H1 (cell line): ENCODE measurements around the gene UBE4A. TPM values are rescaled to one million over a fixed set of nuclear protein-coding genes. Genes with fewer than 3 reads are reported as not detected.

Experiments used
- CTCF ChIA-PET: fragments of 300-600 bp; sonication (Branson Sonifier 250); formaldehyde crosslinking; loops from one replicate; lab custom pipeline; 2021; ENCODE audit not compliant: partially characterized antibody; lab: Charles Lee
- POLR2A ChIA-PET: fragments of 300-600 bp; sonication (Branson Sonifier 250); formaldehyde crosslinking; loops from one replicate; lab custom pipeline; 2021; ENCODE audit warnings: inconsistent platforms; ENCODE audit not compliant: partially characterized antibody; lab: Charles Lee
- DNase-seq, 2 experiments: peaks; one replicate each; pipeline versions ENCODE4 v3.0.0 to v3.0.0-alpha.2; 2010 to 2022; ENCODE audit warnings: low spot score in 2 of 2, low read depth in 1 of 2, mixed read lengths in 1 of 2
- FAIRE-seq: peaks from 2 replicates; lab custom pipeline; 2011; peaks lifted over from hg19 to GRCh38; lab: Jason Lieb, UNC
- H2AFZ ChIP-seq: 2 replicates; pipeline ENCODE4 v1.8.1; 2012; ENCODE audit warnings: low read length, inconsistent platforms
- H2AK5ac ChIP-seq: 2 replicates; pipeline ENCODE4 v1.6.1; 2013; ENCODE audit warnings: low read depth, low read length
- H2BK120ac ChIP-seq: replicated peaks from 2 replicates; pipeline ENCODE3; 2013; ENCODE audit warnings: low read depth, low read length, inconsistent platforms
- H2BK12ac ChIP-seq: 2 replicates; pipeline ENCODE4 v1.6.1; 2013; ENCODE audit warnings: low read depth, low read length
- H2BK15ac ChIP-seq: 2 replicates; pipeline ENCODE4 v1.6.1; 2013; ENCODE audit warnings: low read length
- H2BK20ac ChIP-seq: 2 replicates; pipeline ENCODE4 v1.6.1; 2013; ENCODE audit warnings: low read length
- H2BK5ac ChIP-seq: 2 replicates; pipeline ENCODE4 v1.6.1; 2013; ENCODE audit warnings: low read depth, low read length
- H3K14ac ChIP-seq: 2 replicates; pipeline ENCODE4 v1.6.1; 2013; ENCODE audit warnings: inconsistent platforms; ENCODE audit not compliant: insufficient read length
- H3K18ac ChIP-seq: 2 replicates; pipeline ENCODE4 v1.6.1; 2013; ENCODE audit warnings: low read length; ENCODE audit errors: extremely low read depth
- H3K23ac ChIP-seq: 2 replicates; pipeline ENCODE4 v1.6.1; 2013; ENCODE audit warnings: inconsistent platforms; ENCODE audit not compliant: insufficient read length
- H3K23me2 ChIP-seq: 2 replicates; pipeline ENCODE4 v1.6.1; 2013; ENCODE audit warnings: low read depth, low read length
- H3K27ac ChIP-seq: 2 replicates; pipeline ENCODE4 v1.6.1; 2011; ENCODE audit warnings: low read depth, low read length, inconsistent platforms
- H3K27me3 ChIP-seq, 4 experiments: replicated peaks in 1 of 4; 1 replicate in 1 of 4; 2 replicates in 3 of 4; pipeline versions ENCODE4 v1.6.1 to v1.8.1; 2011 to 2013; ENCODE audit warnings: low read length in 3 of 4, mild to moderate bottlenecking in 3 of 4, inconsistent platforms in 2 of 4, mixed read lengths in 2 of 4, moderate library complexity in 1 of 4; ENCODE audit not compliant: control insufficient read depth in 3 of 4, insufficient read depth in 3 of 4; ENCODE audit errors: extremely low read depth in 1 of 4
- H3K36me3 ChIP-seq, 4 experiments: 2 replicates each; pipeline versions ENCODE4 v1.6.1 to v1.8.1; 2011 to 2013; ENCODE audit warnings: mild to moderate bottlenecking in 4 of 4, low read length in 3 of 4, moderate library complexity in 2 of 4, control low read depth in 1 of 4, inconsistent platforms in 1 of 4; ENCODE audit not compliant: insufficient read depth in 4 of 4, control insufficient read depth in 2 of 4
- H3K4ac ChIP-seq: replicated peaks from 2 replicates; pipeline ENCODE3; 2013; ENCODE audit warnings: low read length, low read depth, mixed read lengths, inconsistent platforms; ENCODE audit not compliant: insufficient read length
- H3K4me1 ChIP-seq, 4 experiments: replicated peaks in 1 of 4; 1 replicate in 1 of 4; 2 replicates in 3 of 4; pipeline versions ENCODE4 v1.6.1 to v1.8.1; 2011 to 2013; ENCODE audit warnings: low read length in 3 of 4, inconsistent platforms in 2 of 4, mixed read lengths in 1 of 4; ENCODE audit not compliant: insufficient read depth in 4 of 4, control insufficient read depth in 3 of 4
- H3K4me2 ChIP-seq, 2 experiments: 2 replicates each; pipeline versions ENCODE4 v1.6.1 to v1.8.1; 2011 to 2013; ENCODE audit warnings: low read depth in 2 of 2, low read length in 2 of 2, control low read depth in 1 of 2, inconsistent platforms in 1 of 2, mild to moderate bottlenecking in 1 of 2; ENCODE audit not compliant: insufficient read depth in 1 of 2
- H3K4me3 ChIP-seq, 4 experiments: fragments of 200-600, 300-600 bp in 1 of 4; sonication (generic), shearing (Covaris generic), sonication (Bioruptor Twin) in 1 of 4; 2 replicates each; pipeline versions ENCODE4 v1.5.1 to v1.8.1; 2011 to 2016; ENCODE audit warnings: low read length in 4 of 4, low read depth in 3 of 4, control low read depth in 2 of 4, inconsistent platforms in 2 of 4, mild to moderate bottlenecking in 2 of 4, mixed read lengths in 1 of 4, moderate library complexity in 1 of 4; ENCODE audit not compliant: insufficient read depth in 2 of 4; ENCODE audit errors: extremely low read depth in 1 of 4
- H3K56ac ChIP-seq: replicated peaks from 2 replicates; pipeline ENCODE3; 2013; ENCODE audit warnings: low read depth, mild to moderate bottlenecking, mixed read lengths, low read length, inconsistent platforms; ENCODE audit not compliant: insufficient read length
- H3K79me1 ChIP-seq: 2 replicates; pipeline ENCODE4 v1.6.1; 2013; ENCODE audit warnings: low read depth, low read length, control low read depth
- H3K79me2 ChIP-seq, 2 experiments: 2 replicates each; pipeline versions ENCODE4 v1.6.1 to v1.8.1; 2012 to 2013; ENCODE audit warnings: low read length in 2 of 2, mild to moderate bottlenecking in 2 of 2, inconsistent platforms in 1 of 2; ENCODE audit not compliant: insufficient read depth in 2 of 2, control insufficient read depth in 1 of 2
- H3K9ac ChIP-seq, 4 experiments: replicated peaks in 1 of 4; 1 replicate in 1 of 4; 2 replicates in 3 of 4; pipeline versions ENCODE4 v1.6.1 to v1.8.1; 2011 to 2013; ENCODE audit warnings: low read depth in 3 of 4, low read length in 3 of 4, control low read depth in 2 of 4, mild to moderate bottlenecking in 2 of 4, moderate library complexity in 2 of 4, inconsistent platforms in 1 of 4; ENCODE audit errors: extremely low read depth in 1 of 4
- H3K9me3 ChIP-seq, 2 experiments: 2 replicates each; pipeline versions ENCODE4 v1.6.1 to v1.8.1; 2012 to 2013; ENCODE audit warnings: mild to moderate bottlenecking in 2 of 2, moderate library complexity in 2 of 2, control low read depth in 1 of 2, inconsistent platforms in 1 of 2, low read depth in 1 of 2, low read length in 1 of 2, mixed read lengths in 1 of 2; ENCODE audit not compliant: insufficient read depth in 2 of 2
- H4K20me1 ChIP-seq, 2 experiments: replicated peaks in 1 of 2; 2 replicates each; pipeline versions ENCODE3 to v1.8.1; 2011 to 2013; ENCODE audit warnings: inconsistent platforms in 2 of 2, low read length in 2 of 2, mild to moderate bottlenecking in 1 of 2; ENCODE audit not compliant: insufficient read depth in 2 of 2, control insufficient read depth in 1 of 2
- H4K5ac ChIP-seq: 2 replicates; pipeline ENCODE4 v1.6.1; 2013; ENCODE audit warnings: low read length, low read depth, mixed read lengths, inconsistent platforms; ENCODE audit not compliant: insufficient read length
- H4K8ac ChIP-seq: 2 replicates; pipeline ENCODE4 v1.8.0; 2013; ENCODE audit warnings: mild to moderate bottlenecking, moderate library complexity, low read length, inconsistent platforms; ENCODE audit not compliant: insufficient read depth; ENCODE audit errors: extremely low read depth
- H4K91ac ChIP-seq: replicated peaks from 2 replicates; pipeline ENCODE3; 2013; ENCODE audit warnings: low read length, mixed read lengths, inconsistent platforms; ENCODE audit not compliant: insufficient read length
- BACH1 ChIP-seq: IDR thresholded peaks from 2 replicates; pipeline ENCODE4 v1.6.1; 2012; ENCODE audit warnings: low read length, improper control_type of control experiment
- CTBP2 ChIP-seq: IDR thresholded peaks from 2 replicates; pipeline ENCODE4 v1.7.0; 2011; ENCODE audit warnings: borderline replicate concordance, mild to moderate bottlenecking, moderate library complexity, mixed read lengths, low read length; ENCODE audit not compliant: insufficient read depth, insufficient read length
- EGR1 ChIP-seq: IDR thresholded peaks from 2 replicates; pipeline ENCODE4 v1.6.1; 2011; ENCODE audit warnings: low read depth, low read length, borderline replicate concordance
- EP300 ChIP-seq, 2 experiments: IDR thresholded peaks; 1 replicate in 1 of 2; 2 replicates in 1 of 2; pipeline ENCODE4 v1.6.1; 2011 to 2012; ENCODE audit warnings: low read depth in 2 of 2, low read length in 2 of 2, mild to moderate bottlenecking in 2 of 2, borderline replicate concordance in 1 of 2, inconsistent platforms in 1 of 2, moderate library complexity in 1 of 2
- NRF1 ChIP-seq: IDR thresholded peaks from 2 replicates; pipeline ENCODE4 v1.6.1; 2011; ENCODE audit warnings: mild to moderate bottlenecking, low read depth, low read length, improper control_type of control experiment
- RXRA ChIP-seq: IDR thresholded peaks from 2 replicates; pipeline ENCODE4 v1.6.1; 2011; ENCODE audit warnings: low read depth, mild to moderate bottlenecking, low read length, moderate library complexity; ENCODE audit not compliant: insufficient read depth
- TAF1 ChIP-seq: IDR thresholded peaks from 2 replicates; pipeline ENCODE4 v1.6.1; 2011; ENCODE audit warnings: mild to moderate bottlenecking, low read depth, low read length
- TEAD4 ChIP-seq: IDR thresholded peaks from 2 replicates; pipeline ENCODE4 v1.6.1; 2012; ENCODE audit warnings: low read depth, low read length, inconsistent platforms, mixed read lengths
- USF2 ChIP-seq: IDR thresholded peaks from 2 replicates; pipeline ENCODE4 v1.6.1; 2011; ENCODE audit warnings: low read length, improper control_type of control experiment
- WGBS, 2 experiments: shearing (Covaris generic) in 1 of 2; methylation state at CpG; one replicate each; pipeline versions ENCODE4 v1.1.6 to v1.1.7; 2013 to 2015; ENCODE audit warnings: low lambda C conversion rate in 2 of 2, mixed read lengths in 2 of 2, inconsistent platforms in 1 of 2, low coverage in 1 of 2, missing lambda C conversion rate in 1 of 2; ENCODE audit not compliant: insufficient replicate concordance in 2 of 2, insufficient coverage in 1 of 2, insufficient read length in 1 of 2; ENCODE audit errors: extremely low coverage in 1 of 2, missing lambda C conversion rate in 1 of 2; 5-methylcytosine and 5-hydroxymethylcytosine counted together
- polyA plus RNA-seq, 7 experiments: library from polyadenylated mRNA; depleted of rRNA in 3 of 7; stranded (reverse) in 5 of 7; unstranded in 2 of 7; fragments of >200 nt in 5 of 7; fragments of 200-250 nt in 2 of 7; gene quantifications; 1 replicate in 5 of 7; 2 replicates in 1 of 7; 4 replicates in 1 of 7; pipeline versions ENCODE4 v1.2.1 to v1.2.3, GENCODE V29; 2011 to 2013; ENCODE audit warnings: missing spikeins in 2 of 7, mixed read lengths in 2 of 7
- total RNA-seq: library from RNA; stranded (reverse); fragmentation: NEBNext Ultra II Directional; extraction: Animal tissue kit (Norgen Biotek cat#: 25700); gene quantifications from 2 replicates; pipeline ENCODE4 v1.2.1, GENCODE V29; 2021

Gene UBE4A
- total and polyA plus RNA-seq, 2 of the 8 experiments (the other 6 are each of a cell fraction or from before 2014, with no cell fraction given) = 11.3 to 34.5 TPM

- H2BK15ac ChIP-seq = no peak overlapping the region
- ChIA-PET CTCF (interaction anchor here (1.4 kb wide), 2 partner anchors 9 to 208 kb away, joined by 4 to 5 read pairs; no protein-coding TSS in a partner anchor), POLR2A (interaction anchor here (0.8 to 1.7 kb wide), 5 partner anchors 12 to 280 kb away, joined by 3 to 5 read pairs (median 3); partner anchors contain the start of gene KMT2A)
- H3K4me3 ChIP-seq = no peak overlapping the region
- no peak overlapping the region for H3K27ac ChIP-seq
- 0 out of 2 replicates have a peak, but pooled peaks cover 2% of the 10 kb centered on the region for H3K79me1 ChIP-seq
- H2BK20ac ChIP-seq = no peak overlapping the region
- no peak overlapping the region for H4K91ac ChIP-seq
- peaks cover 13 to 62% of the 10 kb centered on the region in 2 experiments for H3K79me2 ChIP-seq
- no peak overlapping the region for H4K8ac ChIP-seq
- no peak overlapping the region for H3K18ac ChIP-seq
- no peak overlapping the region for H3K4me2 ChIP-seq
- H3K9me3 ChIP-seq = no peaks in the 10 kb centered on the region
- WGBS, 2 experiments = 93% methylated on average over 7 of the region's 7 CpGs; no CpG with 5 or more reads in 1 of the 2 experiments
- H3K56ac ChIP-seq = no peak overlapping the region
- no peaks in the 10 kb centered on the region; the same call in 1 of the 2 replicates for H3K23me2 ChIP-seq
- no peak overlapping the region for H3K23ac ChIP-seq
- H3K9ac ChIP-seq = no peak overlapping the region
- H2BK120ac ChIP-seq = no peak overlapping the region
- H2BK5ac ChIP-seq = no peak overlapping the region
- H2BK12ac ChIP-seq = no peak overlapping the region
- FAIRE-seq (no peak), DNase-seq (no peak)
- H2AFZ ChIP-seq = no peak overlapping the region
- H4K5ac ChIP-seq = no peak overlapping the region
- peaks cover 7 to 32% (median 9%) of the 10 kb centered on the region in 4 experiments for H3K36me3 ChIP-seq
- no peaks in the 10 kb centered on the region for H3K27me3 ChIP-seq
- peaks cover 0 to 3% (median 0%) of the 10 kb centered on the region in 4 experiments; a peak in 2 of 7 replicates for H3K4me1 ChIP-seq
- peaks cover 10 to 11% of the 10 kb centered on the region in 2 experiments for H4K20me1 ChIP-seq
- no peak overlapping the region for H2AK5ac ChIP-seq
- no peak overlapping the region for H3K14ac ChIP-seq
- H3K4ac ChIP-seq = no peak overlapping the region
- TF ChIP-seq EP300 (IDR thresholded peaks at IDR 0.05; ENCODE audit: borderline replicate concordance in 1 of 2, low read depth in 2 of 2, low read length in 2 of 2) (no peak), NRF1 (no peak), RXRA (no peak), USF2 (no peak), BACH1 (no peak), TAF1 (no peak), EGR1 (no peak), CTBP2 (no peak), TEAD4 (no peak)
Observed at GRCh38 chr11:118406599-118407166, 47.3 kb downstream of the UBE4A start.
